Fibroblast of peridontal ligament (primary cell): ENCODE data around the gene PLEKHA4.
A peak's percentile ranks its signal among the peaks of the same experiment; 100 is the strongest.
"Not testable (repeated sequence)": the region's sequence is repeated elsewhere in the genome, so short reads cannot be mapped to it uniquely, and the experiment has no call there.

Experiments used
- DNase-seq: peaks from one replicate; pipeline ENCODE4 v3.0.0-alpha.2; 2010; ENCODE audit errors: extremely low read depth

PLEKHA4 gene, protein sequence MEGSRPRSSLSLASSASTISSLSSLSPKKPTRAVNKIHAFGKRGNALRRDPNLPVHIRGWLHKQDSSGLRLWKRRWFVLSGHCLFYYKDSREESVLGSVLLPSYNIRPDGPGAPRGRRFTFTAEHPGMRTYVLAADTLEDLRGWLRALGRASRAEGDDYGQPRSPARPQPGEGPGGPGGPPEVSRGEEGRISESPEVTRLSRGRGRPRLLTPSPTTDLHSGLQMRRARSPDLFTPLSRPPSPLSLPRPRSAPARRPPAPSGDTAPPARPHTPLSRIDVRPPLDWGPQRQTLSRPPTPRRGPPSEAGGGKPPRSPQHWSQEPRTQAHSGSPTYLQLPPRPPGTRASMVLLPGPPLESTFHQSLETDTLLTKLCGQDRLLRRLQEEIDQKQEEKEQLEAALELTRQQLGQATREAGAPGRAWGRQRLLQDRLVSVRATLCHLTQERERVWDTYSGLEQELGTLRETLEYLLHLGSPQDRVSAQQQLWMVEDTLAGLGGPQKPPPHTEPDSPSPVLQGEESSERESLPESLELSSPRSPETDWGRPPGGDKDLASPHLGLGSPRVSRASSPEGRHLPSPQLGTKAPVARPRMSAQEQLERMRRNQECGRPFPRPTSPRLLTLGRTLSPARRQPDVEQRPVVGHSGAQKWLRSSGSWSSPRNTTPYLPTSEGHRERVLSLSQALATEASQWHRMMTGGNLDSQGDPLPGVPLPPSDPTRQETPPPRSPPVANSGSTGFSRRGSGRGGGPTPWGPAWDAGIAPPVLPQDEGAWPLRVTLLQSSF

DNA sequence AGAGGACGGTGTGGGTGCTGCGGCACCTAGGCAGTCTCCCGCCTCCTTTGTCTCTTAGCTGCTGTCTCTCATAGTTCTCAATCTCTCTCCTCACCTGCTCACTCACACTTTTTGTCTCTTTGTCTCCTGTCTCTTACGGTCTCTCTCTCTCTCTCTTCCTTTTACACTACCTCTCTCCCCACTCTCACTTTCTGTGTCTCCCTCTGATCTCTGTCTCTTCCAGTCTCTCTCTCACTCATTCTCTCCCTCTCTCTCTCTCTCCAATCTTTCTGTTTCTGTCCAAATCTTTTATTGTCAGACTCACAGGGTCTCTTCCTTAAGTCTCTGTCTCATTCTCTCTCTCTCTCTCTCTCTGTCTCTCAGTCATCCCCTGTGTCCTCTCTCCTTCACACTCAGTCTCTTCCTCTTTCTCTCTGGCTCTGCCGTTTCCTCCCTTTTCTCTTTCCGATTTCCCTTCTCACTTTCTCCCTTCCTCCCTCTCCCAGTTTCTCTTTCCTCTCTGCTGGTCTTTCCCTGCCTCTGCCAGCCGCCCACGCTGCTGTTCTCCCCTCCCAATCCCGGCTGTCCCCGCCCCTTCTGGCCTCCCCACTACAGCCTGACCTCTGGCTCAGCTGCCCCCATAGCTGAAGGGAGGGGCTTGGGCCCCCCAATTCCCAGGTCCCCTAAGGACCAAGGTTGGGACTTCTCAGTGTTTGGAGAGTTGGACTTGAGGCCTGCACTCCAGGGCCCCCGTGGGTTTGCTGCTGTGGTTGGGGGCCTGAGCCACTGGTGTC is at the start of gene PLEKHA4:
PLEKHA4 (minus strand) TSS at position 504 of the 773 bp plus-strand sequence. CDS start 997 bp downstream, outside the sequence.
- peak; percentile 51 for DNase-seq

DNA sequence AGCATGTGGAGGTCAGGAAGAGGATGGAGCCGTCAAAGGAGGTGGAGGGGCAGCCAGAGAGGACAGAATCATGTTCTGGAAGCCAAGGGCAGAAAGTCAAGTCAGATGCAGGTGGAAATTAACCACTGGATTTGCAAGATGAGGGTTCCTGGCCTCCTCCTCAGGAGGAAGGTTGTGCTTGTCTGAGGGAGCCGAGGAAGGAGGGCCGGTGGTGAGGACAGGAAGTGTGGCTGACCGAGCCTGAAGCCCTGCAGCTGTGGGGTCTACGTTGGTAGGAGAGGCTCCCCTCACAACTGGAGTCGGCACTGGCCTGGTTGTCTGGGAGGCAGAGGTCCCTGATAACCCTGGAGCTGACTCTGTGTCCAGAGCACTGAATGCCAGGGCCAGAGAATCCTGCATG is 49.7 kb upstream of the PLEKHA4 start:
- DNase-seq, result no peak

DNA sequence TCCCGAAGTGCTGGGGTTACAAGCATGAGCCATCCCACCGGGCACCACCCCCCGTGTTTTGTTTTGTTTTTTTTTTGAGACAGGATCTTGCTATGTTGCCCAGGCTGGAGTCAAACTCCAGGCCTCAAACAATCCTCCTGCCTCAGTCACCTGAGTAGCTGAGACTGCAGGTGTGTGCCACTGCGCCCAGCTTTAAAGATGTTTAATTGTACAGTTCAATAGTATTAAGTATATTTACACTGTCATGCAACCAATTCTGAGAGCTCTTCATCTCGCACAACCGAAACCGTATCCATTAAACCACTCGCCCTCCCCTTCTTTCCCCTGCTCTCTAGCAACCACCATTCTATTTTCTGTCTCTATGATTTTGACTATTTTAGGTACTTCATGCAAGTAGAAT is 47.3 kb upstream of the PLEKHA4 start:
- DNase-seq, result no peak

DNA sequence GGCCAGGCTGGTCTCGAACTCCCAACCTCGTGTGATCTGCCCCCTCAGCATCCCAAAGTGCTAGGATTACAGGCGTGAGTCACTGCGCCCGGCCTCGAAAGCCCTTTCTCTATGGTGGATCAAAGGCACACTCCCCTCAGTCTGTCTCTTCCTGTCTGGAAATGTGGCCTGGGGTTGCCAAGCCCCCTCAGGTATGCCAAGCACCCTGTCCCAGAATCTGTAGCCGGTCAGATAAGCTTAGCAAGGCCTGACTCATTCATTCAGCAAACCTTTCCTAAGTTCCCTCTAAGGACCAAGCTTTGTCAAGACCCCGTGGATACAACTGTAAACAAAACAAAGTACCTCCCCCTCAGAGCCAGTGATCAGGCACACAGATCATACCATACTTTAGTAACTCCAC is 45.8 kb upstream of the PLEKHA4 start:
- no peak for DNase-seq

DNA sequence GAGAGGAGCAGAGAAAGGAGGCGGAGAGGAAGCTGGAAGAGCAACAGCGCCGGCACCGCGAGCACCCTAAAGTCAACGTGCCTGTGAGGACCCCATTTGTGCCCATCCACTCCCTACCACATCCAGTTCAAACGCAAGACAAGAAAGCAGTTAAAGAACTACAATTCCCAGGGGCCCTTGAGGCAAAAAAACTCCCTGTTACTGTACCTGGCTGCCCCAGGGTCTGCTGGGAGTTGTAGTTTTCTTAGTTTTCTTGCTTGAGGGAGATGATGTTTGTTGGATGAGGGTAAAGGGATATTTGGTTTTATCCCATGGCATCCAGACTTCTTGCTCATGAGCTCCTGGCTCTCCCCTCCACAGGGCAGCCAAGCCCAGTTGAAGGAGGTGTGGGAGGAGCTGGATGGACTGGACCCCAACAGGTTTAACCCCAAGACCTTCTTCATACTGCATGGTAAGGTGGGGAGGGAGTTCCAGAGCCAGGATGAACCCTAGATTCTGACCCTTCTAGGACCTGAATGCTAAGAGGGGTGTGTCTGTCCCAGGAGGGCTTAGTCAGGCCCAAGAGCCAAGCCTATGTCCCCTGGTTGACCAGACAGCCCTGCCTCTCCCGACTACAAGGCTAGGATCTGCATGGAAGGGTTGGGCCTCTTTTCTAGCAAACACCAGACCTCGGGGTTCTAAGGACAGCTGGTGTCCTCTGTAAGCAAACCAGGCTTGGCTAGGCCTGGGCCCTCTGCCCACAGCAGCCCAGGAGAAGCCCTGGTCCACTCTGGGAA is 44.9 kb upstream of the PLEKHA4 start:
- DNase-seq, result no peak

DNA sequence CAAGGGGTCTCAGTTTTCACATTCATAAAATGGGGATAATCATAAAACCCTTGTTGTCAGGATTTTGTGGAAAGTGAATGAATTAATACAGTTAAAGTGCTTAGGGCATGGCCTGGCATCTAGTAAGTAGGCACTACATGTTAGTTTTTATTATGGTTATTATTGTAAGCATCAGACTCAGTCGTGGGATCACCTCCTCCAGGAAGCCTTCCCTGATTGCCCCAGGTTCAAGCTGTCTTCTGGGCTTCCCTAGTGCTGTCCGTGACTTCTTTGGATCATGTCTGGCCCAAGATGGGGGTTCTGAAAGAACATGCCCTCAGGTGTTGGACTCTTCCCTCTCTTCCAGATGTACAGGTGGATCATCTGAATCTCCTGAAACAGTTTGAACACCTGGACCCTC is 42.4 kb upstream of the PLEKHA4 start:
- no peak for DNase-seq

DNA sequence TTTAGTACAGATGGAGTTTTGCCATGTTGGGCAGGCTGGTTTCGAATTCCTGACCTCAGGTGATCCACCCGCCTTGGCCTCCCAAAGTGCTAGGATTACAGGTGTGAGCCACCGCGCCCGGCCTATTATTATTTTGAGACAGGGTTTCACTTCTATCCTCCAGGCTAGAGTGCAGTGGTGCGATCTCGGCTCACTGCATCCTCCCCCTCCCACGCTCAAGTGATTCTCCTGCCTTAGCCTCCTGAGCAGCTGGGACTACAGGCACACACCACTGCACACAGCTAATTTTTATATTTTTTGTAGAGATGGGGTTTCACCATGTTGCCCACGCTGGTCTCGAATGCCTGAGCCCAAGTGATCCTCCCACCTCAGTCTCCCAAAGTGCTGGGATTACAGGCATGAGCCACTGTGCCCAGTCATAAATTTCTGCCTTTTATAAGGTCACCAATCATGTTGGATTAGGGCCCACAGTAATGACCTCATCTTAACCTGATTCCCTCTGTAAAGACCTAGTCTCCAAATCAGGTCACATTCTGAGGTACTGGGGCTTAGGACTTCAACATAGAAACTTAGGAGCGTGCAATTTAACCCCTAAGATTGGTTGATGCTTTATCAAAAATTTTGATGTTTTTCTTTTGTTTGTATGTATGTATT is 41.1 kb upstream of the PLEKHA4 start:
- DNase-seq, result not testable (repeated sequence)

DNA sequence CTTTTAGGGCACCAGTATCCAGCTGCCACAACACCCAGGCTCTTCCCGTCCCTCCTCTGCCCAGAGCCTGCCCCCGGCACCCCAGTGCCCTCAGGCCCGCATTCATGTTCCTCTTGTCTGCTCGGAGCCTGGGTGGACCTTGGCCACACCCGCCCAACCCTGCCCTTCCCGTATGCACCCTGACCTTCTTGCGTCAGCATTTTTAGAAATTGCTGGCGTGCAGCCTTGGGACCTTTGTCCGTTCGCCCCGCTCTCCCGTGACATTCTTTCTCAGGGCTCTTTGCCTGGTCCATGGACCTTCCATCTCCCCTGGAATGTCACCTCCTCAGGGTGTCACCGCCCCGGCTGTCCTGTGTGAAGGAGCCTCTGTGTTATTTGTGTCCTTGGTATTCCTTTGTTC is 39.3 kb upstream of the PLEKHA4 start:
- DNase-seq, result no peak

DNA sequence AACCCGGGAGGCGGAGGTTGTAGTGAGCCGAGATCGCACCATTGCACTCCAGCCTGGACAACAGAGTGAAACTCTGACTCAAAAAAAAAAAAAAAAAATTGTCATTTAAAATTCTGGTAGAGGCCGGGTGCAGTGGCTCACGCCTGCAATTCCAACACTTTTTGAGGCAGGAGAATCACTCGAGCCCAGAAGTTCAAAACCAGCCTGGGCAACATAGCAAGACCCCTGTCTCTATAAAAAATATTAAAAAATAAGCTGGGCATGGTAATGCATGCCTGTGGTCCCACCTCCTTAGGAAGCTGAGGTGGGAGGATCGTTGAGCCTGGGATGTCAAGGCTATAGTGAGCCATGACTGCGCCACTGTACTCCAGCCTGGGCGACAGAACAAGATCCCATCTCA is 37.9 kb upstream of the PLEKHA4 start:
- no peak for DNase-seq

DNA sequence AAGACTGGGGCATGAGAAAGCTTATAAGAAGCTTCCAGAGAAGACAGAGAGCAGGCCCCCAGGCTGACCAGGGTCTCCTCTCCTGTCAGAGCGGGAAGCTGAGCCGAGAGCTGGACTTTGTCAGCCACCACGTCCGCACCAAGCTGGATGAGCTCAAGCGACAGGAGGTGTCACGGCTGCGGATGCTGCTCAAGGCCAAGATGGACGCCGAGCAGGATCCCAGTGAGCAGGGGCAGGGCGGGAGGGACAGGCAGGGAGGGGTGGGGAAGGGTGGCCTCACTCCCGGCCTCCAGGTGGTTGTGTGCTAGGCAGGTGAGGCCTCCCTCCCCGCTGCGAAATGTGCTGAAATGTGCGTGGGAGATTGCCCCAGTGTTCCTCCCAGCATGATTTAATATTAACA is 37.2 kb upstream of the PLEKHA4 start:
- no peak for DNase-seq

DNA sequence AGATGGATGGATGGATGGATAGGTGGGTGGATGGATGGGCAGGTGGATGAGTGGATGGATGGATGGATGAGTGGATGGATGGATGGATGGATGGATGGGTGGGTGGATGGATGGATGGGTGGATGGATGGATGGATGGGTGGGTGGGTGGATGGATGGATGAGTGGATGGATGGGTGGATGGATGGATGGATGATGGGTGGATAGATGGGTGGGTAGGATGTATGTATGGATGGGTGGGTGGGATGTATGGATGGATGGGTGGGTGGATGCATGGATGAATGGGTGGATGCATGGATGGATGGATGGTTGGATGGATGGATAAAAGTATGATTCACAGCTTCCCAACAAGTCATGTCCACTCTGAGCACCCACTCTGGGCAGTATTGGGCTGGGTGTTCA is 35.4 kb upstream of the PLEKHA4 start:
- not testable (repeated sequence) for DNase-seq

DNA sequence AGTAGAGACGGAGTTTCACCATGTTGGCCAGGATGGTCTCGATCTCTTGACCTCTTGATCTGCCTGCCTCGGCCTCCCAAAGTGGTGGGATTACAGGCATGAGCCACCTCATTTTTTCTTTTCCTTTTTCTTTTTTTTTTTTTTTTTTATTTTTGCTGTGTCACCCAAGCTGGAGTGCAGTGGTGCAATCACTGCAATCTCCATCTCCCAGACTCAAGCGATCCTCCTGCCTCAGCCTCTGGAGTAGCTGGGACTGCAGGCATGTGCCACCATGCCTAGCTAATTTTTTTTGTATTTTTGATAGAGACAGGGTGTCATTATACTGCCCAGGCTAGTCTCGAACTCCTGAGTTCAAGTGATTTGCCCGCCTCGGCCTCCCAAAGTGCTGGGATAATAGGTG is 33.9 kb upstream of the PLEKHA4 start:
- DNase-seq, result not testable (repeated sequence)

DNA sequence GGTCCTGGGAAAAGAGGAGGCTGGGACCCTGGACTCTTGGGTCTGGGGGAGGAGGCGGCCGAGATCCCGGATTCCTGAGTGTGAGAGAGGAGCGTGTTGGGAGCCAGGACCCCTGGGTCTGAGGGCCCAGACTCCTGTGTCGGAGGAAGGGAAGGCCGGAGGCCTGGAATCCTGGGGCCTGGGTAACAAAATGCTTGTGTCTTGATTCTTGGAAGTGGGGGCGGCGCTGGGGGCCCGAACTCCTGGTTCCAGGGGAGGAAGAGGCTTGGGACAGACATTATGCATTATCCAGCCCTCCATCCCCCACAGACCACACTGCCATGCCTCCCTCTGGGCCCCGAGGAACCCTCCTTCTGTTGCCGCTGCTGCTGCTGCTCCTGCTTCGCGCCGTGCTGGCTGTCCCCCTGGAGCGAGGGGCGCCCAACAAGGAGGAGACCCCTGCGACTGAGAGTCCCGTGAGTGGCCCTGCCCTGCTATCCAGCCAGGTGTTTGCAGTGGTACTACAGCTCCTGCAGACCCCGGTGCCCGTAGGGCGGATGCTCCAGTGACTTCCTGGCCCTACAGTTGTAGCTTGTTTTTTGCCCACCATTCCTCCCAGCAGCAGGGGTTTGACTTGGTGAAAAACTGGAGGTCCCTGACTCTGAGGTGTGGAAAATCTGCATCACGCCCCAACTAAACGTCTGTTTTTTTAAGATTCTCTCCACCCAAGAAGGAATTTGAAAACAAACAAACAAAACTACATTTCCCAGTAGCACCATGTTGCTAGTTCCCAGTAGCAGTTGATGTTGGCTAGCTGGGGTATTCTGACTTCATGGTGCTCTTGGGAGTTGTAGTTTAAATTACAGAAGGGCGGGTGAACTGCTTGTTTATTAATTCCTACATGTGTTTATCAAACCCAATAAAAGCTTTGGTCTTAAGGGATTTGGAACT is 32.3 kb upstream of the PLEKHA4 start:
- DNase-seq, result peak; percentile 49

DNA sequence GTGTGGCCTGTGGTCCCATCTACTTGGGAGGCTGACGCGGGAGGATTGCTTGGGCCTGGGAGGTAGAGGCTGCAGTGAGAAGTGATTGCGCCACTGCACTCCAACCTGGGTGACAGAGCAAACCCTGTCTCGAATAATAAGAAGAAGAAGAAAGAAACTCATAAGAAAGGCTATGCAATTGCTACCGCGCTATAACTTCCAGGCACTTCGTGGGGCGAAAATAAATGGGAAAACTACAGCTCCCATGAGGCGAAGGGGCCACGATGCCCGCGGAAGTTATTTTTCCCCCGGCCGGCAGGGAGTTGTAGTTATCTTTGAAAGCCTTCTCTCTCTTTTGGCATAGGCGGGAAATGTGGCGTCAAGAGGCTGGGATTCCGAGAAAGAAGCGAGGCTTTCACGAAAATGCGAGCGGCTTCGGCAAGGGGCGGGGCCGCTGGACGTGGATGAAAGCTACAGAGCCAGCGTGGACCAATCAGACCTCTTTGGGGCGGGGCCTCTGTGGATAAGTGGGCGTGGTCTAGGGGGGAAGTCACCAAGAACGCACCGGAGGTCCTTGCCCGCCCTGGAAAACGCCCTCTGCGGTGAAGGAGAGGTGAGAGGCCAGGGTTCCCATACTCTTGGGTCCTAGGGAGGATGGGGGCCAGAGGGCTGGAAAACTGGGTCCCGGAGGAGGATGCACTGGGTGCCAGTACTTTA is 31.5 kb upstream of the PLEKHA4 start, which contains the start of gene NUCB1:
NUCB1 (plus strand) TSS at position 532 of the 696 bp plus-strand sequence. CDS start 485 bp downstream, outside the sequence.
- DNase-seq, result peak; percentile 99

DNA sequence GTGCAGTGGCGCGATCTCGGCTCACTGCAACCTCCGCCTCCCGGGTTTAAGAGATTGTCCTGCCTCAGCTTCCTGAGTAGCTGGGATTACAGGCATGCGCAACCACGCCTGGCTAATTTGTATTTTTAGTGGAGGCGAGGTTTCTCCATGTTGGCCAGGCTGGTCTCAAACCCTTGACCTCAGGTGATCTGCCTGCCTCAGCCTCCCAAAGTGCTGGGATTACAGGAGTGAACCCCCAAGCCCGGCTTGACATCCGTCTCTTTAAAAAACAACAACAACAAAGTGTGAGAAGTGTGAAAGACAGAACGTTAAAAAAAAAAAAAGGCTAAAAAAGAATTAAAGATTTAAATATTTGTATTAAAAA is 31.0 kb upstream of the PLEKHA4 start:
- not testable (repeated sequence) for DNase-seq

DNA sequence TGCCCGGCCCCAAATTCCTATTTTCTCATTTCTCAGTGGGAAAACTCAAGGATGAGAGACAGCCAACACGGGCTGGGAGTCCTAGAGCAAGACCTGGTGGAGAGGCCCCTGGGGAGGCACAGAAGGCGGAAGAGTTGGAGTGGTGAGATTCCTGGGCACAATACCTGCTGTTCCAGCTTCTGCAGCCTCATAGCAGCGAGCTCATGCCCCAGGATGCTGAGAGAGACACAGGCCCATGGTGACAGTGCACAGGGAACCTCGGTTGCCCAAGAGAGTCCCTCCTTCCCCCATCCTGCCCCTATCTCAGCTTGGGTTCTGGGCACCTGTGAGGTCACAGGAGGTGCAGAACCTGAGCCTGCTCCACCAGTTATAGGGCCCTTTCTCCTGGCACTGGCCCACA is 28.8 kb upstream of the PLEKHA4 start:
- no peak for DNase-seq

DNA sequence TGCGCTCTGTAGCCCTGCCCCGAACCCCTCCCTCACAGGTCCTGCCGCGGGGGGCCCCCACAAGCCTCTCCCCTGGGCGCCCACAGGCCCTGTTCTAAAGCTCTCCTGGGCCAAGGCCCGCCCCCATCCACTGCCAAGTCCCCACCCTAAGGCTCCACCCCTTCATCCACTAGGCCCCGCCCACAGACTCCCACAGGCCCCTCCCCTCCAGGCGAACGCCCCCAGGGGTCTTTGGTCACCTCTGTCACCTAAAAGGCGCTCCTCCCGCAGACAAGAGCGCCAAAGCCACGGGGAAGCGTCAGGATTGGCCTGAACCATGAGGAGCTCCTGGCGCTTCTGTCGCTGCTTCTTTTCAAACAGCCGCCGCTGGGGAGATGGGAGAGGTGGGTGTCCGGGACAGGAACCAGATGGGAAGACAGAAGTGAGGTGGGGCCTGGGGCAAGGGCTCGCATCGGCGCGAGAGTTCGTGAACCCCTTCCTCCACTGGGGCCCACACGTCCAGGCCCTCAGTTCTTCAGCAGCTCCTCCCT is 27.8 kb upstream of the PLEKHA4 start:
- DNase-seq, result no peak

DNA sequence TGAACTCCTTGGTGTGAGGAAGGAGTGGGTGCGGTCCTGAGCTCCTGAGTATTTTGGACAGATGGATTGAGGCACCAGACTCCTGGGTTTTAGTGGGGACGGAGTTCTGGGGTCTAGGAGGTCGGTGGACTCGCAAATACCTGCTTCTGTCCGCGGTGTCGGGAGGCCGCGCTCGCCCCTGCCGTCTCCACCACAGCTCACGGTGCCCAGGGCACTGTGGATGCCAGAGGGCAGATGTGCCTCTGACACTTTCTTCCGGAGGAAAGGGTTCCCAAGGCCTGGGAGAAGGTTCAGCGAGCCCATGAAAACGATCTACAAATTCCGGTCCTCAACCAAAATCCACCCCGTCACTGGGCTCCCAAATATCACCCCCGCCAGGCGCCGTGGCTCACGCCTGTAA is 26.8 kb upstream of the PLEKHA4 start:
- no peak for DNase-seq

DNA sequence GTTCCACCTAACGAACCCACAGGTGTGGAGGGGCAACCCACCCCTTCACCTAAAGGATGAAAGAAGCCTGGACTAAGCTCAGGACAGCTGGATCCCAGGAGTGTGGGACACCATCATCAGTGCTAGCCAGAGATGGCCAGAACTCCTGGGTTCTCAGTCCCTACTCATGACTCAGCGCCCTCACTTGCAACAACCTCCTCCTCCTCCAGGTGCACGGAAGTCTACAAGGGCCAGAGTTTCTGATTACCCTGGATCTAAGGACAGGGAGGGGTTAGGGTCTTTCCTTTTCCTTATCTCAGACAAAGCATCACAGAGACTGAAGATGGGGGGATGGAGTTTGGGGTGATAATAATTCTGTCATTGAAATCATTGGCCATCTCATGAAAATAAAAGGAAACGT is 22.1 kb upstream of the PLEKHA4 start:
- DNase-seq, result no peak
